ENCODE measurements around the gene CSRP2. TPM values are rescaled to one million over a fixed set of nuclear protein-coding genes. Genes with fewer than 3 reads are reported as not detected.

The CSRP2 gene
- total RNA-seq, 1 experiment from 2014 or later, result 46.6 TPM

GRCh38 chr12:76883811-76884210 is 5.0 kb upstream of the CSRP2 start:
- H3K4me3 ChIP-seq (ENCODE audit: low read depth, low read length, poor library complexity, severe bottlenecking), result no peak overlapping the region
- intact Hi-C loops (cut with micrococcal nuclease; ENCODE audit: unreplicated experiment), result no loop called here
- no peaks in the 10 kb centered on the region for H3K9me3 ChIP-seq (ENCODE audit: low read depth, low read length, poor library complexity, severe bottlenecking)
- no peaks in the 10 kb centered on the region for H3K36me3 ChIP-seq (ENCODE audit: insufficient read depth, low read length, poor library complexity, severe bottlenecking)
- no peak for TF ChIP-seq CTCF (conservative IDR thresholded peaks at IDR 0.05; ENCODE audit: low read depth, low read length)
- no peaks in the 10 kb centered on the region for H3K27me3 ChIP-seq (replicated peaks; ENCODE audit: insufficient read depth, low read depth, low read length, poor library complexity)
- ChIA-PET CTCF (no interaction called here), POLR2A (ENCODE audit: low non-redundant PET) (no interaction called here)
- DNase-seq (ENCODE audit: low spot score), result no peak
- BruUV-seq (replicated peaks), result no TSS peak
- H3K4me1 ChIP-seq (ENCODE audit: insufficient read depth, low read length, poor library complexity, severe bottlenecking), result no peaks in the 10 kb centered on the region
- H3K27ac ChIP-seq (ENCODE audit: low read depth, low read length, poor library complexity, severe bottlenecking), result no peak overlapping the region

GRCh38 chr12:76883151-76883550 is 4.3 kb upstream of the CSRP2 start:
- TF ChIP-seq EZH2 (IDR thresholded peaks at IDR 0.05; ENCODE audit: borderline replicate concordance, low read depth, low read length, poor library complexity, severe bottlenecking) (no peak), CTCF (conservative IDR thresholded peaks at IDR 0.05; ENCODE audit: low read depth, low read length) (no peak)

GRCh38 chr12:76882367-76882766 is 3.5 kb upstream of the CSRP2 start:
- intact Hi-C loops (cut with micrococcal nuclease; ENCODE audit: unreplicated experiment), result no loop called here

More at GRCh38 chr12:76883151-76883550, 4.3 kb upstream of the CSRP2 start:
- H3K4me1 ChIP-seq (ENCODE audit: insufficient read depth, low read length, poor library complexity, severe bottlenecking), result no peaks in the 10 kb centered on the region
- H3K36me3 ChIP-seq (ENCODE audit: insufficient read depth, low read length, poor library complexity, severe bottlenecking), result no peaks in the 10 kb centered on the region
- H3K9me3 ChIP-seq (ENCODE audit: low read depth, low read length, poor library complexity, severe bottlenecking), result no peaks in the 10 kb centered on the region
- H3K27me3 ChIP-seq (replicated peaks; ENCODE audit: insufficient read depth, low read depth, low read length, poor library complexity), result no peaks in the 10 kb centered on the region
- no peak overlapping the region for H3K27ac ChIP-seq (ENCODE audit: low read depth, low read length, poor library complexity, severe bottlenecking)
- intact Hi-C loops (cut with micrococcal nuclease; ENCODE audit: unreplicated experiment), result no loop called here
- ChIA-PET CTCF (no interaction called here), POLR2A (ENCODE audit: low non-redundant PET) (no interaction called here)
- no peak overlapping the region for H3K4me3 ChIP-seq (ENCODE audit: low read depth, low read length, poor library complexity, severe bottlenecking)
- BruUV-seq (replicated peaks), result no TSS peak
- no peak for DNase-seq (ENCODE audit: low spot score)

More at GRCh38 chr12:76882367-76882766, 3.5 kb upstream of the CSRP2 start:
- Histone ChIP-seq H3K4me3 (ENCODE audit: low read depth, low read length, poor library complexity, severe bottlenecking) (no peak overlapping the region), H3K27ac (ENCODE audit: low read depth, low read length, poor library complexity, severe bottlenecking) (no peak overlapping the region), H3K27me3 (replicated peaks; ENCODE audit: insufficient read depth, low read depth, low read length, poor library complexity) (no peaks in the 10 kb centered on the region), H3K36me3 (ENCODE audit: insufficient read depth, low read length, poor library complexity, severe bottlenecking) (no peaks in the 10 kb centered on the region), H3K4me1 (ENCODE audit: insufficient read depth, low read length, poor library complexity, severe bottlenecking) (peaks cover 2% of the 10 kb centered on the region), H3K9me3 (ENCODE audit: low read depth, low read length, poor library complexity, severe bottlenecking) (no peaks in the 10 kb centered on the region)
- no peak for DNase-seq (ENCODE audit: low spot score)
- ChIA-PET POLR2A (ENCODE audit: low non-redundant PET) (no interaction called here), CTCF (no interaction called here)
- no peak for TF ChIP-seq EZH2 (IDR thresholded peaks at IDR 0.05; ENCODE audit: borderline replicate concordance, low read depth, low read length, poor library complexity, severe bottlenecking)
- no peak for TF ChIP-seq CTCF (conservative IDR thresholded peaks at IDR 0.05; ENCODE audit: low read depth, low read length)
- no TSS peak for BruUV-seq (replicated peaks)

Measured in A673 (cell line).